ENCODE results near the gene CEP128. TPM values are rescaled to one million over a fixed set of nuclear protein-coding genes. Genes with fewer than 3 reads are reported as not detected.
"Not testable (repeated sequence)": the region's sequence is repeated elsewhere in the genome, so short reads cannot be mapped to it uniquely, and the experiment has no call there.

The CEP128 gene
- total RNA-seq, 2 experiments from 2014 or later: 16.4 to 17.1 TPM

DNA sequence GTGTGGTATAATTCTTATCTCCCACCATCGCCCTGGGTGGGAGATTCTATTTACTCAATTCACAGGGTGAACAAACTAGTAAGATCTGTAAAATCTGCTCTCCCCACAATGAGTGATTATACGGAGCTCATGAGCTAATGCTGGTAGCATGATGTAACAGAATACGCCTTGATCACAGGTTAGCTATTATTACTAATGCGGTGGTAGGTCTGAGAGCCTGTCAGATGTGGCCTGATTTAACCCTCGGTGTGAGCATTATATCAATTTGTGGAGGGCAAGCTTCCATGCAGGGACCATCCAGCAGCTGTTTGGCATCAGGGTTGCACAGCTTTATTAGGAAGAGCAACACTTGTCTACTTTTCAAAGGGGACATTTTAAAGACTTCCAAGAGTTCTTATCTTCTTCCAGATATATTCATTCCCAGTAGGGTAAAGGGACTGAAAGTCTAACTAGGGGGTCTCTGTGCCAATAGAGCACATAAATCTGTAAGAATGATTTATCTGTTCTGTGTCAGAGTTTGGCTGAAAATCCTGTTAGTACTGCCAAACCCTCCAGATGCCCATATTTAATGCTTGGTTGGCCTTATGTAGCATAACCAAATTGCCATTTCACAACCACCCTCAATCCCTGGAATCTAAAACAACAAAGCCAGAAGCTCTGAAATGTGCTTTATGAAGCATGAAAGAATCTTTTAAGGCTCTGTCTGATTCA lies 32.5 kb upstream of the CEP128 start:
- no peaks in the 10 kb centered on the region for H3K9me3 Mint-ChIP-seq
- intact Hi-C loops (cut with micrococcal nuclease): no loop called here
- no peak overlapping the region for H3K27ac Mint-ChIP-seq
- peaks cover 6% of the 10 kb centered on the region for H3K4me1 Mint-ChIP-seq (ENCODE audit: low read depth)
- no peak overlapping the region for H3K4me3 Mint-ChIP-seq
- DNase-seq: no peak
- CTCF ChIA-PET: interaction anchor here (0.7 to 5.4 kb wide), 5 partner anchors 13 to 189 kb away, joined by 3 to 38 read pairs (median 4); no protein-coding TSS in a partner anchor
- peaks cover 7% of the 10 kb centered on the region for H3K27me3 Mint-ChIP-seq (ENCODE audit: low read depth)
- H3K36me3 Mint-ChIP-seq (ENCODE audit: low read depth): no peaks in the 10 kb centered on the region

GRCh38 chr14:80965037-80965436 lies 23.5 kb upstream of the CEP128 start:
- H3K27ac Mint-ChIP-seq: no peak overlapping the region

DNA sequence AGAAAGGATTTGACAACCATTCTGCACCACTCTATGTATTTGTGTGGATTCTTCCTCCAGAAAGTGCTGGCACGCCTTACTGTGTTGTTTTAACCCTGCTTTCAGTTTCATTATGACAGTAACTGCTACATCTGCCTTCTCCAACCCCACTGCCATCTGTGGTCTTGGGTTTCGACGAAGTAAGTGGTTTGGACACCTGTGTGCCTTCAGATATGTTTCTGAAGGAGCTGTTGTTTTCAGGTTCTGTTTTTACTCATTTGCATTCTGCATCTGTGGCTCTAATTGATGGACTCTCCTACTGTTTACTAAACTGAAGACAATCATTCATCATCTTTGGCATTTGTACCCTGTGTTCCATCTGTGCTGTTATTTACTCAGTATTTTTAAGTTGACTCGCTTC lies 18.0 kb upstream of the CEP128 start:
- Mint-ChIP-seq H3K4me3 (no peak overlapping the region), H3K9me3 (no peaks in the 10 kb centered on the region), H3K27ac (peak overlapping the region; percentile 3), H3K27me3 (ENCODE audit: low read depth) (peaks cover 8% of the 10 kb centered on the region), H3K4me1 (ENCODE audit: low read depth) (peaks cover 36% of the 10 kb centered on the region), H3K36me3 (ENCODE audit: low read depth) (no peaks in the 10 kb centered on the region)
- DNase-seq: peak; percentile 63
- intact Hi-C loops (cut with micrococcal nuclease): loop anchor here (1.0 kb wide), 5 partner anchors 17 to 260 kb away; no protein-coding TSS in a partner anchor
- CTCF ChIA-PET: interaction anchor here (0.9 to 2.6 kb wide), 3 partner anchors 9 to 211 kb away, joined by 3 to 23 read pairs (median 7); no protein-coding TSS in a partner anchor

More at GRCh38 chr14:80965037-80965436, 23.5 kb upstream of the CEP128 start:
- no peaks in the 10 kb centered on the region for H3K9me3 Mint-ChIP-seq
- no peak overlapping the region for H3K4me3 Mint-ChIP-seq
- H3K4me1 Mint-ChIP-seq (ENCODE audit: low read depth): peaks cover 3% of the 10 kb centered on the region
- CTCF ChIA-PET: interaction anchor here (0.6 to 1.0 kb wide), 2 partner anchors 205 to 237 kb away, joined by 3 to 5 read pairs; no protein-coding TSS in a partner anchor
- no peaks in the 10 kb centered on the region for H3K27me3 Mint-ChIP-seq (ENCODE audit: low read depth)
- intact Hi-C loops (cut with micrococcal nuclease): no loop called here
- no peak for DNase-seq
- H3K36me3 Mint-ChIP-seq (ENCODE audit: low read depth): no peaks in the 10 kb centered on the region

GRCh38 chr14:80958939-80959338 lies 17.4 kb upstream of the CEP128 start:
- H3K27ac Mint-ChIP-seq: peak overlapping the region; percentile 3
- H3K4me3 Mint-ChIP-seq: no peak overlapping the region
- no peak for DNase-seq
- intact Hi-C loops (cut with micrococcal nuclease): loop anchor here (1.0 kb wide), 5 partner anchors 17 to 260 kb away; no protein-coding TSS in a partner anchor
- no peaks in the 10 kb centered on the region for H3K36me3 Mint-ChIP-seq (ENCODE audit: low read depth)
- no peaks in the 10 kb centered on the region for H3K9me3 Mint-ChIP-seq
- peaks cover 8% of the 10 kb centered on the region for H3K27me3 Mint-ChIP-seq (ENCODE audit: low read depth)
- peaks cover 37% of the 10 kb centered on the region for H3K4me1 Mint-ChIP-seq (ENCODE audit: low read depth)
- CTCF ChIA-PET: interaction anchor here (1.3 to 2.6 kb wide), 2 partner anchors 28 to 212 kb away, joined by 7 to 23 read pairs; no protein-coding TSS in a partner anchor

GRCh38 chr14:80958226-80958625 lies 16.7 kb upstream of the CEP128 start:
- no peaks in the 10 kb centered on the region for H3K36me3 Mint-ChIP-seq (ENCODE audit: low read depth)
- intact Hi-C loops (cut with micrococcal nuclease): no loop called here
- H3K4me1 Mint-ChIP-seq (ENCODE audit: low read depth): peaks cover 37% of the 10 kb centered on the region
- CTCF ChIA-PET: interaction anchor here (0.9 to 2.6 kb wide), 3 partner anchors 29 to 213 kb away, joined by 3 to 23 read pairs (median 7); no protein-coding TSS in a partner anchor
- no peak for DNase-seq
- H3K27me3 Mint-ChIP-seq (ENCODE audit: low read depth): peaks cover 8% of the 10 kb centered on the region
- no peak overlapping the region for H3K27ac Mint-ChIP-seq
- no peak overlapping the region for H3K4me3 Mint-ChIP-seq
- no peaks in the 10 kb centered on the region for H3K9me3 Mint-ChIP-seq

DNA sequence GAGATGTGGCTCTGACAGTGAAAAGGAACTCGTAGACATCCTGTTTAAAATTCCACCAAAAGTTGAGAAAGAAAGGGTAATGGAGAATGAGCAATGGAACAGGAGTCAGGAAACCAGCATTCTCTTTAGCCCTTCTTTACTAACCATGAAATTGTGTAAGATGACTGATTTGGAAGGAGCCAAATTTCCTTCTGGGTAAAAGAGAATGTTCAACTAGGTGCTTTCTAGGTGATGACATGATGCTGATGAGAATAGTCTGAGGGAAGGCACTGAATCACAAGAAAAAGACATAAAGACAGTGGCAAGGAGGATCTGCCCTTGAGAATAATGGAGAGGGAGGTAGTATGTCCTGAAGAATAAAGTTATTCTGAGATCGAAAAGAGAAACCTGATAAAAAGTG lies 16.1 kb upstream of the CEP128 start:
- intact Hi-C loops (cut with micrococcal nuclease): no loop called here
- Mint-ChIP-seq H3K4me3 (no peak overlapping the region), H3K27ac (no peak overlapping the region), H3K4me1 (ENCODE audit: low read depth) (peaks cover 37% of the 10 kb centered on the region), H3K27me3 (ENCODE audit: low read depth) (peaks cover 8% of the 10 kb centered on the region), H3K9me3 (no peaks in the 10 kb centered on the region), H3K36me3 (ENCODE audit: low read depth) (no peaks in the 10 kb centered on the region)
- CTCF ChIA-PET: interaction anchor here (0.6 to 5.3 kb wide), 4 partner anchors 30 to 212 kb away, joined by 3 to 82 read pairs (median 13); no protein-coding TSS in a partner anchor
- no peak for DNase-seq

GRCh38 chr14:80956922-80957321 lies 15.4 kb upstream of the CEP128 start:
- CTCF ChIA-PET: interaction anchor here (0.6 to 5.3 kb wide), 4 partner anchors 16 to 212 kb away, joined by 3 to 82 read pairs (median 4); no protein-coding TSS in a partner anchor
- peaks cover 8% of the 10 kb centered on the region for H3K27me3 Mint-ChIP-seq (ENCODE audit: low read depth)
- no peak overlapping the region for H3K4me3 Mint-ChIP-seq
- intact Hi-C loops (cut with micrococcal nuclease): no loop called here
- DNase-seq: no peak
- H3K27ac Mint-ChIP-seq: no peak overlapping the region
- H3K9me3 Mint-ChIP-seq: no peaks in the 10 kb centered on the region
- no peaks in the 10 kb centered on the region for H3K36me3 Mint-ChIP-seq (ENCODE audit: low read depth)
- H3K4me1 Mint-ChIP-seq (ENCODE audit: low read depth): peaks cover 37% of the 10 kb centered on the region

GRCh38 chr14:80956102-80956501 lies 14.6 kb upstream of the CEP128 start:
- Mint-ChIP-seq H3K27ac (no peak overlapping the region), H3K4me3 (no peak overlapping the region), H3K9me3 (no peaks in the 10 kb centered on the region), H3K36me3 (ENCODE audit: low read depth) (no peaks in the 10 kb centered on the region), H3K4me1 (ENCODE audit: low read depth) (peaks cover 37% of the 10 kb centered on the region), H3K27me3 (ENCODE audit: low read depth) (peaks cover 8% of the 10 kb centered on the region)
- DNase-seq: no peak
- intact Hi-C loops (cut with micrococcal nuclease): no loop called here
- CTCF ChIA-PET: interaction anchor here (0.5 to 5.3 kb wide), 10 partner anchors 10 to 640 kb away, joined by 3 to 82 read pairs (median 4); no protein-coding TSS in a partner anchor

- Mint-ChIP-seq H3K27ac (no peak within 1 kb of the TSS), H3K9me3 (no peaks in the 10 kb centered on the region), H3K4me1 (ENCODE audit: low read depth) (peaks cover 37% of the 10 kb centered on the region), H3K36me3 (ENCODE audit: low read depth) (no peaks in the 10 kb centered on the region), H3K4me3 (peak within 1 kb of the TSS; percentile 75), H3K27me3 (ENCODE audit: low read depth) (peaks cover 10% of the 10 kb centered on the region)
- DNase-seq: no peak
- intact Hi-C loops (cut with micrococcal nuclease): loop anchor here (2.0 kb wide), 2 partner anchors 107 to 263 kb away; no protein-coding TSS in a partner anchor
- CTCF ChIA-PET: interaction anchor here (0.5 to 5.3 kb wide), 9 partner anchors 9 to 257 kb away, joined by 3 to 82 read pairs (median 5); no protein-coding TSS in a partner anchor
Measured at GRCh38 chr14:80955416-80955941, 13.9 kb upstream of the CEP128 start, which contains the start of gene TSHR. Gene TSHR (plus strand): TSS chr14:80955621. CDS start chr14:80955681, 60 bp downstream.

DNA sequence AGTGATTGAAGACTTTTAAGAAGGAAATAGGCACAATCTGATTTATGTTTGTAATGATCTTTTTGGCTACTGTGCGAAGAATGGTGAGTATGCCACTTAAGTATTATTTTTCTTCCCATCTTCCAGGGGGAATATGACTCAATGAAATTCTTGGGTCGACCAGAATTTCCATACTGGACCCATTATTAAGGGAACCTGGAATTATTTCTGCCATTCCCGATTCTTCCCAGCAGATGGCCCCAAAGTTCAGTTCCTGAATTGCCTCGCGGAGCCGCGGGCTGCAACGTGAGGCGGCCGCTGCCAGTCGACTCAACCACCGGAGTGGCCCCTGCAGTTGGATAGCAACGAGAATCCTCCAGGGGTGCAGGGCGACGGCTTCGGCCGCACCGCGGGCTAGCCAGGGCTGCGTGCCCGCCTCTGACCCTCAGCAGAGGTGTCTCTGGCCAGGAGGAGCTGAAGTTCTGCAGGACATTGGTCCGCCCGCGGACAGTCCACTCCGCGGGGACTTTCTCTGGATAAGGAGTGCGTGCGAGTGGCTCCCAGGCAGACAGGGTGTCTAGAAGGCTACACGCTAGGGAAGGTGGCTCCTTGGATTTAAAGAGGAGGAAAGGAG lies 13.3 kb upstream of the CEP128 start:
- Mint-ChIP-seq H3K4me3 (peak overlapping the region; percentile 75), H3K9me3 (no peaks in the 10 kb centered on the region), H3K36me3 (ENCODE audit: low read depth) (no peaks in the 10 kb centered on the region), H3K4me1 (ENCODE audit: low read depth) (peaks cover 32% of the 10 kb centered on the region), H3K27ac (no peak overlapping the region), H3K27me3 (ENCODE audit: low read depth) (peaks cover 10% of the 10 kb centered on the region)
- intact Hi-C loops (cut with micrococcal nuclease): loop anchor here (1.0 to 2.0 kb wide), 7 partner anchors 33 to 510 kb away; no protein-coding TSS in a partner anchor
- DNase-seq: peak; percentile 81
- CTCF ChIA-PET: interaction anchor here (1.0 to 5.3 kb wide), 6 partner anchors 9 to 217 kb away, joined by 4 to 82 read pairs (median 6); no protein-coding TSS in a partner anchor

DNA sequence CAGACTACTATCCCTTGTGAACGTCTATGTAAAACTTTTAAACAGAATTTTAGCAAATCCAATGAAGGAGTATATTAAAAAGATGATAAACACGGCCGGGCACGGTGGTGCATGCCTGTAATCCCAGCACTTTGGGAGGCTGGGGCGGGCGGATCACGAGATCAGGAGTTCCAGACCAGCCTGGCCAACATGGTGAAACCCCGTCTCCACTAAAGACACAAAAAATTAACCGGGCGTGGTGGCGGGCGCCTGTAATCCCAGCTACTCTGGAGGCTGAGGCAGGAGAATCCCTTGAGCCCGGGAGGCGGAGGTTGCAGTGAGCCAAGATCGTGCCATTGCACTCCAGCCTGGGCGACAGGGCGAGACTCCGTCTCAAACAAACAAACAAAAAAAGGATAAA lies 11.7 kb upstream of the CEP128 start:
- CTCF ChIA-PET: interaction anchor here (1.1 to 5.3 kb wide), 3 partner anchors 11 to 44 kb away, joined by 4 to 82 read pairs (median 6); partner anchors contain the start of gene CEP128
- H3K4me1 Mint-ChIP-seq (ENCODE audit: low read depth): peaks cover 17% of the 10 kb centered on the region
- peaks cover 10% of the 10 kb centered on the region for H3K27me3 Mint-ChIP-seq (ENCODE audit: low read depth)
- H3K36me3 Mint-ChIP-seq (ENCODE audit: low read depth); H3K4me3 Mint-ChIP-seq; DNase-seq; intact Hi-C loops (cut with micrococcal nuclease); H3K27ac Mint-ChIP-seq; H3K9me3 Mint-ChIP-seq: not testable (repeated sequence)

GRCh38 chr14:80951491-80951890 lies 10.0 kb upstream of the CEP128 start:
- CTCF ChIA-PET: interaction anchor here (1.2 kb wide), 1 partner anchor 36 kb away, joined by 3 read pairs; no protein-coding TSS in a partner anchor
- H3K27me3 Mint-ChIP-seq (ENCODE audit: low read depth): peaks cover 8% of the 10 kb centered on the region

More at GRCh38 chr14:80951491-80951890, 10.0 kb upstream of the CEP128 start:
- H3K27ac Mint-ChIP-seq: no peak overlapping the region
- intact Hi-C loops (cut with micrococcal nuclease): no loop called here
- DNase-seq: no peak
- H3K36me3 Mint-ChIP-seq (ENCODE audit: low read depth): peaks cover 3% of the 10 kb centered on the region
- H3K4me1 Mint-ChIP-seq (ENCODE audit: low read depth): peaks cover 28% of the 10 kb centered on the region
- no peak overlapping the region for H3K4me3 Mint-ChIP-seq
- H3K9me3 Mint-ChIP-seq: peaks cover 4% of the 10 kb centered on the region
